ENCODE results near the gene ZBTB26.
"Not testable (repeated sequence)": the region's sequence is repeated elsewhere in the genome, so short reads cannot be mapped to it uniquely, and the experiment has no call there.

Gene ZBTB26

GRCh38 chr9:122883125-122883524 is 48.2 kb downstream of the ZBTB26 start:
- Histone ChIP-seq H3K27ac (ENCODE audit: low read depth, low read length) (no peak overlapping the region), H3K27me3 (ENCODE audit: control insufficient read depth, insufficient read depth, low read length) (no peaks in the 10 kb centered on the region), H3K36me3 (ENCODE audit: control insufficient read depth, insufficient read depth, low read length) (peaks cover 89% of the 10 kb centered on the region), H3K9ac (ENCODE audit: low read length) (no peak overlapping the region), H3K9me3 (ENCODE audit: control insufficient read depth, insufficient read depth, low read depth, low read length) (no peaks in the 10 kb centered on the region), H3K4me1 (ENCODE audit: control insufficient read depth, insufficient read depth, low read length) (no peaks in the 10 kb centered on the region), H3K4me3 (ENCODE audit: low read depth, low read length) (no peak overlapping the region)

GRCh38 chr9:122879443-122879842 is 51.9 kb downstream of the ZBTB26 start:
- Histone ChIP-seq H3K36me3 (ENCODE audit: control insufficient read depth, insufficient read depth, low read length) (peaks cover 94% of the 10 kb centered on the region), H3K27me3 (ENCODE audit: control insufficient read depth, insufficient read depth, low read length) (no peaks in the 10 kb centered on the region), H3K4me1 (ENCODE audit: control insufficient read depth, insufficient read depth, low read length) (no peaks in the 10 kb centered on the region), H3K9ac (ENCODE audit: low read length) (no peak overlapping the region), H3K9me3 (ENCODE audit: control insufficient read depth, insufficient read depth, low read depth, low read length) (no peaks in the 10 kb centered on the region), H3K27ac (ENCODE audit: low read depth, low read length) (no peak overlapping the region), H3K4me3 (ENCODE audit: low read depth, low read length) (no peak overlapping the region)

- H3K36me3 ChIP-seq (ENCODE audit: control insufficient read depth, insufficient read depth, low read length): peaks cover 89% of the 10 kb centered on the region
- no peak overlapping the region for H3K9ac ChIP-seq (ENCODE audit: low read length)
- no peak overlapping the region for H3K27ac ChIP-seq (ENCODE audit: low read depth, low read length)
- H3K4me3 ChIP-seq (ENCODE audit: low read depth, low read length): no peak overlapping the region
- no peaks in the 10 kb centered on the region for H3K9me3 ChIP-seq (ENCODE audit: control insufficient read depth, insufficient read depth, low read depth, low read length)
- no peaks in the 10 kb centered on the region for H3K27me3 ChIP-seq (ENCODE audit: control insufficient read depth, insufficient read depth, low read length)
- H3K4me1 ChIP-seq (ENCODE audit: control insufficient read depth, insufficient read depth, low read length): no peaks in the 10 kb centered on the region
Observed at GRCh38 chr9:122875523-122875922, 55.8 kb downstream of the ZBTB26 start.

- H3K36me3 ChIP-seq (ENCODE audit: control insufficient read depth, insufficient read depth, low read length): peaks cover 58% of the 10 kb centered on the region
- H3K27me3 ChIP-seq (ENCODE audit: control insufficient read depth, insufficient read depth, low read length); H3K27ac ChIP-seq (ENCODE audit: low read depth, low read length); H3K4me1 ChIP-seq (ENCODE audit: control insufficient read depth, insufficient read depth, low read length); H3K9me3 ChIP-seq (ENCODE audit: control insufficient read depth, insufficient read depth, low read depth, low read length); H3K4me3 ChIP-seq (ENCODE audit: low read depth, low read length); H3K9ac ChIP-seq (ENCODE audit: low read length): not testable (repeated sequence)
Observed at GRCh38 chr9:122867276-122867675, 64.0 kb downstream of the ZBTB26 start.

- peaks cover 55% of the 10 kb centered on the region for H3K36me3 ChIP-seq (ENCODE audit: control insufficient read depth, insufficient read depth, low read length)
Observed at GRCh38 chr9:122866079-122866478, 65.2 kb downstream of the ZBTB26 start.

More at GRCh38 chr9:122866079-122866478, 65.2 kb downstream of the ZBTB26 start:
- Histone ChIP-seq H3K9me3 (ENCODE audit: control insufficient read depth, insufficient read depth, low read depth, low read length) (no peaks in the 10 kb centered on the region), H3K4me3 (ENCODE audit: low read depth, low read length) (no peak overlapping the region), H3K27me3 (ENCODE audit: control insufficient read depth, insufficient read depth, low read length) (no peaks in the 10 kb centered on the region), H3K4me1 (ENCODE audit: control insufficient read depth, insufficient read depth, low read length) (no peaks in the 10 kb centered on the region), H3K9ac (ENCODE audit: low read length) (no peak overlapping the region), H3K27ac (ENCODE audit: low read depth, low read length) (no peak overlapping the region)

Measured in HUES6 (cell line).